Fibroblast of pulmonary artery (primary cell): Measurements from ENCODE around the gene TMUB2.

Source experiments
- DNase-seq: peaks from one replicate; pipeline ENCODE4 v3.0.0-alpha.2; 2010; ENCODE audit warnings: low read depth
- H3K4me3 ChIP-seq: replicated peaks from 2 replicates; pipeline ENCODE4 v1.5.1; 2011; ENCODE audit warnings: low read depth, mild to moderate bottlenecking, control low read depth, low read length, moderate library complexity
- CTCF ChIP-seq: IDR thresholded peaks from 2 replicates; pipeline ENCODE4 v1.5.1; 2011; ENCODE audit warnings: mild to moderate bottlenecking, control low read depth, low read length, inconsistent platforms; ENCODE audit errors: missing control alignments

The TMUB2 gene

GRCh38 chr17:44241106-44241624 lies 54.4 kb downstream of the TMUB2 start:
- no peak overlapping the region for H3K4me3 ChIP-seq
- no peak for TF ChIP-seq CTCF
- DNase-seq = no peak
